Chondrocyte (in vitro differentiated cells): ENCODE measurements around the gene KRT82. TPM values are rescaled to one million over a fixed set of nuclear protein-coding genes. Genes with fewer than 3 reads are reported as not detected.

Experiments used
- DNase-seq: peaks from one replicate; pipeline ENCODE4 v3.0.0; 2021; ENCODE audit warnings: mixed read lengths, low spot score
- H3K27ac Mint-ChIP-seq: one replicate; pipeline ENCODE4 v1.8.0; 2021; ENCODE audit warnings: mild to moderate bottlenecking, moderate library complexity, mixed read lengths; ENCODE audit not compliant: unreplicated experiment
- H3K27me3 Mint-ChIP-seq: 2 replicates; pipeline ENCODE4 v1.8.0; 2021; ENCODE audit warnings: low read depth, mixed read lengths
- H3K36me3 Mint-ChIP-seq: 2 replicates; pipeline ENCODE4 v1.8.0; 2021; ENCODE audit warnings: low read depth, mixed read lengths
- H3K4me1 Mint-ChIP-seq: 2 replicates; pipeline ENCODE4 v1.8.0; 2021; ENCODE audit warnings: low read depth, mild to moderate bottlenecking, mixed read lengths
- H3K4me3 Mint-ChIP-seq: one replicate; pipeline ENCODE4 v1.8.0; 2021; ENCODE audit warnings: mild to moderate bottlenecking, moderate library complexity, mixed read lengths; ENCODE audit not compliant: unreplicated experiment
- H3K9me3 Mint-ChIP-seq: 2 replicates; pipeline ENCODE4 v1.8.0; 2021; ENCODE audit warnings: low read depth, mixed read lengths
- CTCF ChIP-seq: fragments of 200-600 bp; sonication (generic); IDR thresholded peaks from 2 replicates; pipeline ENCODE4 v1.5.0; 2021; ENCODE audit warnings: antibody characterized with exemption, mild to moderate bottlenecking, moderate library complexity
- total RNA-seq: library from RNA; stranded (reverse); gene quantifications from 3 replicates; pipeline ENCODE4 v1.2.1, GENCODE V29; 2021

KRT82 gene
- total RNA-seq, 1 donor from 2014 or later = not detected

- no peaks in the 10 kb centered on the region for H3K36me3 Mint-ChIP-seq
- no peak overlapping the region for H3K27ac Mint-ChIP-seq
- no peak overlapping the region for H3K4me3 Mint-ChIP-seq
- TF ChIP-seq CTCF = no peak
- no peak for DNase-seq
- no peaks in the 10 kb centered on the region for H3K9me3 Mint-ChIP-seq
- peaks cover 12% of the 10 kb centered on the region for H3K27me3 Mint-ChIP-seq
- H3K4me1 Mint-ChIP-seq = peaks cover 21% of the 10 kb centered on the region
These were observed 16.6 kb downstream of the KRT82 start for GRCh38 chr12:52389313-52390207.

- no peak for TF ChIP-seq CTCF
- H3K4me1 Mint-ChIP-seq = peaks cover 21% of the 10 kb centered on the region
These were observed 18.3 kb downstream of the KRT82 start for GRCh38 chr12:52387859-52388258.

GRCh38 chr12:52385226-52385702 lies 20.9 kb downstream of the KRT82 start, which contains the start of gene KRT84:
Gene KRT84, minus strand, starts transcription at chr12:52385652. Its CDS starts 67 bp downstream, at chr12:52385585.
- Mint-ChIP-seq H3K4me3 (no peak within 1 kb of the TSS), H3K4me1 (peaks cover 8% of the 10 kb centered on the region), H3K27ac (no peak within 1 kb of the TSS), H3K36me3 (no peaks in the 10 kb centered on the region), H3K9me3 (no peaks in the 10 kb centered on the region), H3K27me3 (peaks cover 22% of the 10 kb centered on the region)
- no peak for TF ChIP-seq CTCF
- no peak for DNase-seq

More at GRCh38 chr12:52387859-52388258, 18.3 kb downstream of the KRT82 start:
- H3K27ac Mint-ChIP-seq = no peak overlapping the region
- H3K27me3 Mint-ChIP-seq = peaks cover 15% of the 10 kb centered on the region
- H3K36me3 Mint-ChIP-seq = no peaks in the 10 kb centered on the region
- H3K4me3 Mint-ChIP-seq = no peak overlapping the region
- no peak for DNase-seq
- no peaks in the 10 kb centered on the region for H3K9me3 Mint-ChIP-seq

GRCh38 chr12:52383331-52383730 lies 22.8 kb downstream of the KRT82 start:
- Mint-ChIP-seq H3K27ac (no peak overlapping the region), H3K9me3 (no peaks in the 10 kb centered on the region), H3K4me1 (no peaks in the 10 kb centered on the region), H3K27me3 (peaks cover 23% of the 10 kb centered on the region), H3K36me3 (no peaks in the 10 kb centered on the region), H3K4me3 (no peak overlapping the region)
- TF ChIP-seq CTCF = no peak
- no peak for DNase-seq

GRCh38 chr12:52382854-52383253 lies 23.3 kb downstream of the KRT82 start:
- H3K27me3 Mint-ChIP-seq = peaks cover 23% of the 10 kb centered on the region
- H3K36me3 Mint-ChIP-seq = no peaks in the 10 kb centered on the region
- no peak overlapping the region for H3K27ac Mint-ChIP-seq
- H3K9me3 Mint-ChIP-seq = no peaks in the 10 kb centered on the region
- no peaks in the 10 kb centered on the region for H3K4me1 Mint-ChIP-seq
- TF ChIP-seq CTCF = no peak
- no peak for DNase-seq
- no peak overlapping the region for H3K4me3 Mint-ChIP-seq
